Activated CD4-positive, alpha-beta T cell treated with anti-CD3 and anti-CD28 coated beads, Interleukin-2, Interleukin-4, amounts not matched to agents 100 ng/mL and 50 ng/mL, durations not matched to agents 16 hours and 8 hours (primary cell): Measurements from ENCODE around the gene TSPAN14.
"Not testable (repeated sequence)": the region's sequence is repeated elsewhere in the genome, so short reads cannot be mapped to it uniquely, and the experiment has no call there.

Experiments
- DNase-seq: peaks from one replicate; pipeline ENCODE4 v3.0.0-alpha.2; 2020; ENCODE audit warnings: low spot score

TSPAN14 gene

GRCh38 chr10:80542053-80542452, 87.9 kb downstream of the TSPAN14 start:
- no peak for DNase-seq

GRCh38 chr10:80542652-80543318, 88.7 kb downstream of the TSPAN14 start:
- DNase-seq, result no peak

GRCh38 chr10:80543319-80543672, 89.2 kb downstream of the TSPAN14 start:
- DNase-seq, result not testable (repeated sequence)

- no peak for DNase-seq
These were observed 90.3 kb downstream of the TSPAN14 start for GRCh38 chr10:80544316-80544953.

GRCh38 chr10:80545258-80545881, 91.3 kb downstream of the TSPAN14 start:
- no peak for DNase-seq

GRCh38 chr10:80552151-80552646, 98.1 kb downstream of the TSPAN14 start:
- no peak for DNase-seq

GRCh38 chr10:80553436-80553835, 99.3 kb downstream of the TSPAN14 start:
- no peak for DNase-seq

GRCh38 chr10:80554050-80554449, 99.9 kb downstream of the TSPAN14 start:
- DNase-seq, result no peak

GRCh38 chr10:80555415-80555814, 101.3 kb downstream of the TSPAN14 start:
- DNase-seq, result no peak

- no peak for DNase-seq
These were observed 107.8 kb downstream of the TSPAN14 start for GRCh38 chr10:80561950-80562349.

- no peak for DNase-seq
These were observed 113.2 kb downstream of the TSPAN14 start for GRCh38 chr10:80567292-80567691.

GRCh38 chr10:80569131-80569895, 115.2 kb downstream of the TSPAN14 start:
- DNase-seq, result no peak

GRCh38 chr10:80571352-80571751, 117.2 kb downstream of the TSPAN14 start:
- no peak for DNase-seq

GRCh38 chr10:80579181-80579763, 125.2 kb downstream of the TSPAN14 start:
- DNase-seq, result no peak

GRCh38 chr10:80579849-80580637, 125.9 kb downstream of the TSPAN14 start:
- no peak for DNase-seq

GRCh38 chr10:80580638-80581468, 126.7 kb downstream of the TSPAN14 start:
- DNase-seq, result no peak

- DNase-seq, result no peak
These were observed 127.3 kb downstream of the TSPAN14 start for GRCh38 chr10:80581469-80581835.

GRCh38 chr10:80582286-80582960, 128.3 kb downstream of the TSPAN14 start:
- no peak for DNase-seq
